DOHH2 (cell line): Measurements from ENCODE around the gene FIGNL2.

ENCODE experiments used
- H3F3A ChIP-seq: fragments of 200-600 bp; sonication (generic), shearing (Covaris generic); 2 replicates; pipeline ENCODE4 v1.6.0; 2016; ENCODE audit warnings: antibody characterized with exemption, mild to moderate bottlenecking; ENCODE audit not compliant: control insufficient read depth, insufficient read depth
- H3K27ac ChIP-seq: fragments of 200-600 bp; sonication (generic); 2 replicates; pipeline ENCODE4 v1.5.1; 2014; ENCODE audit warnings: low read depth, mild to moderate bottlenecking, low read length, moderate library complexity
- H3K27me3 ChIP-seq: fragments of 200-600 bp; sonication (generic); 2 replicates; pipeline ENCODE4 v1.6.1; 2014; ENCODE audit warnings: mild to moderate bottlenecking, low read length, mixed read lengths; ENCODE audit not compliant: control insufficient read depth
- H3K36me3 ChIP-seq: fragments of 200-600 bp; sonication (generic); 2 replicates; pipeline ENCODE4 v1.6.1; 2014; ENCODE audit warnings: mild to moderate bottlenecking, low read length, moderate library complexity, mixed read lengths; ENCODE audit not compliant: control insufficient read depth
- H3K4me1 ChIP-seq: fragments of 200-600 bp; sonication (generic); 2 replicates; pipeline ENCODE4 v1.6.1; 2014; ENCODE audit warnings: mild to moderate bottlenecking, low read length, mixed read lengths; ENCODE audit not compliant: control insufficient read depth
- H3K4me2 ChIP-seq: fragments of 200-600 bp; sonication (generic); 2 replicates; pipeline ENCODE4 v1.6.0; 2014; ENCODE audit warnings: mild to moderate bottlenecking, low read length, moderate library complexity
- H3K4me3 ChIP-seq: fragments of 200-600 bp; sonication (generic); 2 replicates; pipeline ENCODE4 v1.5.1; 2014; ENCODE audit warnings: mild to moderate bottlenecking, low read length, mixed read lengths
- H3K79me2 ChIP-seq: fragments of 200-600 bp; sonication (generic); 2 replicates; pipeline ENCODE4 v1.6.1; 2014; ENCODE audit warnings: mild to moderate bottlenecking, low read length, mixed read lengths; ENCODE audit not compliant: control insufficient read depth
- H3K9me2 ChIP-seq: fragments of 200-600 bp; sonication (generic); replicated peaks from 2 replicates; pipeline ENCODE4 v1.6.1; 2014; ENCODE audit warnings: mild to moderate bottlenecking, low read length, mixed read lengths; ENCODE audit not compliant: control insufficient read depth
- H3K9me3 ChIP-seq: fragments of 200-600 bp; sonication (generic); 2 replicates; pipeline ENCODE4 v1.6.1; 2014; ENCODE audit warnings: antibody characterized with exemption, low read length, mixed read lengths; ENCODE audit not compliant: control insufficient read depth, insufficient read depth
- H4K20me1 ChIP-seq: fragments of 200-600 bp; sonication (generic); 2 replicates; pipeline ENCODE4 v1.6.0; 2014; ENCODE audit warnings: low read depth, mild to moderate bottlenecking, antibody characterized with exemption, low read length, moderate library complexity; ENCODE audit not compliant: control insufficient read depth, insufficient read depth
- EZH2phosphoT487 ChIP-seq: fragments of 200-600 bp; sonication (generic); IDR thresholded peaks from 2 replicates; pipeline ENCODE4 v1.6.1; 2017; ENCODE audit warnings: borderline replicate concordance, mild to moderate bottlenecking, antibody characterized with exemption, low read length, moderate library complexity, mixed read lengths
- TF ChIP-seq, protein P1 (sequence below): fragments of 200-600 bp; sonication (generic); IDR thresholded peaks from one replicate; pipeline ENCODE4 v1.5.1; 2014; ENCODE audit warnings: antibody characterized with exemption, mild to moderate bottlenecking, low read depth, low read length; ENCODE audit not compliant: poor library complexity, severe bottlenecking

Gene FIGNL2

DNA sequence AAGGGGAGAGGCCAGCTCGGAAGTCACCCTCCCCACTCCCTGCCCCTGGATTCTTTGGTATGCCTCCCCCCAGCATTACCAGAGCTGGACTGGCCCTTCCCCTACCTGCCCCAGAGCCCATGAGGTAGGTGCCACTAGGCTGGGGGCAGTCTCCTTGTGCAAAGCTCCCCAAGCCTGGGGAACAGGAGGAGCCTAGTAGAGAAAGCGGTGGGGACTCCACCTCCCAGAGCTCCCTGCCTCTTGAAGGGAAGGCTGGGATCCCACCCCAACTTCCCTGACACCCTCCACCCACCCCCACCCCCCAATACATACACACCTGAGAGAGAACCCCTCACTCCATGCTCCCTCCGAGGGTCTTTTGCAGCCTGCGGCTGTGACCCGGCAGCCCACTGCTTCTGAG lies 30.4 kb downstream of the FIGNL2 start:
- Histone ChIP-seq H3K9me2 (no peaks in the 10 kb centered on the region), H3K27ac (no peak overlapping the region), H4K20me1 (no peaks in the 10 kb centered on the region), H3F3A (no peaks in the 10 kb centered on the region), H3K4me1 (no peaks in the 10 kb centered on the region), H3K4me2 (no peak overlapping the region), H3K36me3 (no peaks in the 10 kb centered on the region), H3K4me3 (no peak overlapping the region), H3K79me2 (no peaks in the 10 kb centered on the region), H3K9me3 (no peaks in the 10 kb centered on the region), H3K27me3 (peaks cover 10% of the 10 kb centered on the region; the same call in 1 of the 2 replicates)
- TF ChIP-seq, protein P1, sequence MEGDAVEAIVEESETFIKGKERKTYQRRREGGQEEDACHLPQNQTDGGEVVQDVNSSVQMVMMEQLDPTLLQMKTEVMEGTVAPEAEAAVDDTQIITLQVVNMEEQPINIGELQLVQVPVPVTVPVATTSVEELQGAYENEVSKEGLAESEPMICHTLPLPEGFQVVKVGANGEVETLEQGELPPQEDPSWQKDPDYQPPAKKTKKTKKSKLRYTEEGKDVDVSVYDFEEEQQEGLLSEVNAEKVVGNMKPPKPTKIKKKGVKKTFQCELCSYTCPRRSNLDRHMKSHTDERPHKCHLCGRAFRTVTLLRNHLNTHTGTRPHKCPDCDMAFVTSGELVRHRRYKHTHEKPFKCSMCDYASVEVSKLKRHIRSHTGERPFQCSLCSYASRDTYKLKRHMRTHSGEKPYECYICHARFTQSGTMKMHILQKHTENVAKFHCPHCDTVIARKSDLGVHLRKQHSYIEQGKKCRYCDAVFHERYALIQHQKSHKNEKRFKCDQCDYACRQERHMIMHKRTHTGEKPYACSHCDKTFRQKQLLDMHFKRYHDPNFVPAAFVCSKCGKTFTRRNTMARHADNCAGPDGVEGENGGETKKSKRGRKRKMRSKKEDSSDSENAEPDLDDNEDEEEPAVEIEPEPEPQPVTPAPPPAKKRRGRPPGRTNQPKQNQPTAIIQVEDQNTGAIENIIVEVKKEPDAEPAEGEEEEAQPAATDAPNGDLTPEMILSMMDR: no peak

DNA sequence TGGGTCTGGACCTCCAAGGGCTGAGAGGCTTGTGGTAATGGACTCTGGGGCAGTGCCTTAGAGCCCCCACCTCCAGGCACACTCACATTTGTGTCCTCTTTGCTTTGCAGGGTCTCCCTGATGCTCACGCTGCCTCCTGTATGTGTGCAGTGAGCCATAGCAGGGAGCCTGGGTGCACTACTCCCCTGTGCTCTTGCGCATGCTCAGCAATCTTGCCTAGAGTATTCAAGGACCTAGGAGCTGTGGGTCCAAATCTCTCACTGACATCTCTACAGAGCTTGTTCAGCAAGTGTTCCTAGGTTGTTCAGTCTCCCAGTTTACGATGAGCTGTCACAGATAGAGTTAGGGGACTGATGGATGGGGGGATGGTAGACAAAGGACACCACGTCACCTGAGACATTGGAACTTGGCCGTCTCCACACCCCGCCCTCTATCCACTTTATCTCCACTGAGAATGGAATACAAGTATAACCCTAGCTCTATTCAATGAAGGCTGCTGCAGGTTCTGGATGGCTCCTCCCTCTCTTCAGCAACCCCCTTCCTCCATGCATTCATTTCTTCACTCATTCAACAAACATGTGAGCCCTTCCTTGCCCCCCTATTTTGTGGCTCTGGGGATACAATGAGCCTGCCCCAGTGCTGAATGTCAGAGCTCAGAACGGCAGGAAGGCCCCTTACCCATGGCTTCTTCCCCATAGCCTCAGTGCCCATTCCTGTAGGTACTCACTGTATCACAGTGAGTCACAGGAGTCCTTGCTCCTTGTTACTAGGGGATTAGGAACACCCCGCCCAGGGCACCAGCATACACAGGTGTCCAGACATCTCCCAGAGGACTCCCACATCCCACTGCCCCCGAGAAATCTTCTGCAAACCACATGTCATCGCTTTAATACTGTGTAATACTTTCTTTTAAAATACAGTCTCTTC lies 31.2 kb downstream of the FIGNL2 start:
- no peaks in the 10 kb centered on the region for H3K4me1 ChIP-seq
- no peak overlapping the region for H3K4me2 ChIP-seq
- no peaks in the 10 kb centered on the region for H4K20me1 ChIP-seq
- no peaks in the 10 kb centered on the region for H3K9me3 ChIP-seq
- TF ChIP-seq EZH2phosphoT487: no peak
- TF ChIP-seq, protein P1: no peak
- H3K27me3 ChIP-seq: peaks cover 10% of the 10 kb centered on the region; the same call in 1 of the 2 replicates
- H3K36me3 ChIP-seq: no peaks in the 10 kb centered on the region
- no peaks in the 10 kb centered on the region for H3K9me2 ChIP-seq
- no peak overlapping the region for H3K27ac ChIP-seq
- no peak overlapping the region for H3K4me3 ChIP-seq
- H3K79me2 ChIP-seq: no peaks in the 10 kb centered on the region
- H3F3A ChIP-seq: no peaks in the 10 kb centered on the region

DNA sequence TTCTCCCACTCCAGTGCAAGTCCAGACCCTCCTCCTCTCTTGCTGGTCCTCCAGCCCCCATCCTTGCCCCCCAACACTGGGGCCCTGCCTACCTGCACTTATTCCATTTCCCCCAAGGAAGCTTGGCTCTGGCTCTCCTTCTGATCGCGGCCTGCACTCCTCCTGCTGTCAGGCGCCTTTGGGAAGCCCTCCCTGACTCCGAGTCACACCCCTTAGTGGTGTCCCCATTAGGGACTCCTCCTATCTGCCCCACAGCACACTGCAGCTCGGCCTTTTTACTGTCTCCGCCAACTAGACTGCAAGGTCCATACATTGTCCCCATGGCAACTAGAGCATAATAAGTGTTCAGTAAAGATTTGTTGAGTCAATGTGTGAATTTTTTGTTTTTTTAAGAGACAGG lies 32.9 kb downstream of the FIGNL2 start:
- TF ChIP-seq EZH2phosphoT487: no peak
- TF ChIP-seq, protein P1: no peak
- Histone ChIP-seq H3K9me3 (no peaks in the 10 kb centered on the region), H3K27me3 (peaks cover 9% of the 10 kb centered on the region; the same call in 1 of the 2 replicates), H3K4me1 (no peaks in the 10 kb centered on the region), H3F3A (no peaks in the 10 kb centered on the region), H3K36me3 (no peaks in the 10 kb centered on the region), H3K27ac (no peak overlapping the region), H3K4me2 (no peak overlapping the region), H3K9me2 (no peaks in the 10 kb centered on the region), H3K79me2 (no peaks in the 10 kb centered on the region), H4K20me1 (no peaks in the 10 kb centered on the region), H3K4me3 (no peak overlapping the region)
